ENCODE results near the gene NPBWR2. TPM values are rescaled to one million over a fixed set of nuclear protein-coding genes. Genes with fewer than 3 reads are reported as not detected.
A peak's percentile ranks its signal among the peaks of the same experiment; 100 is the strongest.

The NPBWR2 gene
- total and polyA plus RNA-seq, 2 donors (not counting 3 experiments of a cell fraction or from before 2014, with no cell fraction given) = not detected

- BruUV-seq (replicated peaks) = no TSS peak
- Histone ChIP-seq H3K27ac (ENCODE audit: insufficient read depth, low read depth, low read length) (no peak overlapping the region), H3K4me3 (replicated peaks in 1 of 3; ENCODE audit: insufficient read depth in 1 of 3, low read depth in 1 of 3, low read length in 3 of 3) (peak overlapping the region in 1 of 3 experiments; percentile 73), H3K4me2 (ENCODE audit: insufficient read depth, low read length) (peak overlapping the region; percentile 82), H3K9ac (replicated peaks; ENCODE audit: extremely low read depth, insufficient read depth, low read length) (no peak overlapping the region), H3K36me3 (ENCODE audit: control insufficient read depth in 2 of 2, extremely low read depth in 1 of 2, insufficient read depth in 2 of 2, low read length in 2 of 2) (peaks cover 0 to 13% of the 10 kb centered on the region in 2 experiments), H3K27me3 (ENCODE audit: control insufficient read depth in 2 of 2, insufficient read depth in 2 of 2, low read length in 2 of 2) (no peaks in the 10 kb centered on the region), H3K9me3 (replicated peaks; ENCODE audit: control insufficient read depth, insufficient read depth, low read length) (no peaks in the 10 kb centered on the region), H4K20me1 (replicated peaks; ENCODE audit: control insufficient read depth, extremely low read depth, insufficient read depth, low read length) (no peaks in the 10 kb centered on the region), H3K79me2 (ENCODE audit: control insufficient read depth, insufficient read depth, low read length) (peaks cover 6% of the 10 kb centered on the region), H3K9me1 (replicated peaks; ENCODE audit: control insufficient read depth, extremely low read depth, insufficient read depth, low read length) (no peaks in the 10 kb centered on the region), H2AFZ (ENCODE audit: low read depth, low read length) (no peak overlapping the region), H3K4me1 (ENCODE audit: control insufficient read depth, extremely low read depth, insufficient read depth, low read length) (peaks cover 16% of the 10 kb centered on the region)
- dilution Hi-C loops (cut with MboI; ENCODE audit: extremely low pct_ligation_motif_present, low sequenced_read_pairs) = no loop called here
- TF ChIP-seq MAX (IDR thresholded peaks at IDR 0.05; ENCODE audit: insufficient read depth, insufficient read length) (no peak), FOS (IDR thresholded peaks at IDR 0.05; ENCODE audit: borderline replicate concordance, insufficient read depth, low read length) (no peak), EZH2 (IDR thresholded peaks at IDR 0.05; ENCODE audit: borderline replicate concordance, low read depth, low read length, severe bottlenecking) (no peak), MYC (IDR thresholded peaks at IDR 0.05; ENCODE audit: low read depth, low read length) (no peak), POLR2A (IDR thresholded peaks at IDR 0.05; ENCODE audit: low read depth, low read length) (no peak), GATA2 (IDR thresholded peaks at IDR 0.05; ENCODE audit: insufficient read depth, insufficient read length, low read depth, low read length) (no peak), JUN (IDR thresholded peaks at IDR 0.05; ENCODE audit: borderline replicate concordance, insufficient read depth, insufficient read length, low read depth) (no peak), CTCF (IDR thresholded peaks at IDR 0.05; ENCODE audit: extremely low read depth in 1 of 2, insufficient read depth in 1 of 2, low read depth in 1 of 2, low read length in 2 of 2) (no peak), POLR2AphosphoS5 (IDR thresholded peaks at IDR 0.05; ENCODE audit: insufficient read depth, low read depth, low read length) (no peak)
- ChIA-PET POLR2A (no interaction called here), CTCF (interaction anchor here (1.8 kb wide), 1 partner anchor 98 kb away, joined by 6 read pairs; the partner anchor contains the start of gene SAMD10)
- no peak for DNase-seq (ENCODE audit: low read depth, low spot score)
- no peak for FAIRE-seq
- intact Hi-C loops (cut with micrococcal nuclease) = no loop called here
Measured at GRCh38 chr20:64077876-64078551, 29.4 kb downstream of the NPBWR2 start.
